ENCODE results near the gene PGLYRP3. TPM values are rescaled to one million over a fixed set of nuclear protein-coding genes. Genes with fewer than 3 reads are reported as not detected.

Gene PGLYRP3
- not detected in 2 replicates for total RNA-seq

GRCh38 chr1:153312570-153313186 lies at the start of gene PGLYRP3:
PGLYRP3 (minus strand) TSS chr1:153312952; CDS start chr1:153310665, 2,287 bp downstream.

GRCh38 chr1:153357853-153358690 lies 45.3 kb upstream of the PGLYRP3 start, which contains the start of gene S100A9:
S100A9 (plus strand) TSS chr1:153357854; CDS start chr1:153358284, 430 bp downstream.

GRCh38 chr1:153348511-153349362 lies 36.0 kb upstream of the PGLYRP3 start, which contains the start of gene PGLYRP4:
PGLYRP4 (minus strand) TSS chr1:153348841; CDS start chr1:153347932, 909 bp downstream.

GRCh38 chr1:153259387-153259786 lies 53.4 kb downstream of the PGLYRP3 start, which contains the start of gene LORICRIN:
LORICRIN (plus strand) TSS chr1:153259687; CDS start chr1:153260950, 1,263 bp downstream.

Other genes with a start within 250 kb of the PGLYRP3 start
- not detected in 2 replicates for gene SPRR2B, start 241.3 kb downstream of the PGLYRP3 start, total RNA-seq
- not detected in 2 replicates for gene SPRR2E, start 218.4 kb downstream of the PGLYRP3 start, total RNA-seq
- not detected in 2 replicates for gene SPRR2F, start 199.4 kb downstream of the PGLYRP3 start, total RNA-seq
- gene SPRR2G, start 162.1 kb downstream of the PGLYRP3 start, total RNA-seq, result not detected in 2 replicates
- gene LELP1, start 109.5 kb downstream of the PGLYRP3 start, total RNA-seq, result not detected in 2 replicates
- gene PRR9, start 95.4 kb downstream of the PGLYRP3 start, total RNA-seq, result not detected in 2 replicates
- not detected in 2 replicates for gene LORICRIN, start 53.3 kb downstream of the PGLYRP3 start, total RNA-seq
- gene PGLYRP4, start 35.9 kb upstream of the PGLYRP3 start, total RNA-seq, result not detected in 2 replicates
- gene S100A9, start 44.9 kb upstream of the PGLYRP3 start, total RNA-seq, result not detected in 2 replicates
- gene S100A12, start 62.7 kb upstream of the PGLYRP3 start, total RNA-seq, result not detected in 2 replicates
- gene S100A8, start 78.1 kb upstream of the PGLYRP3 start, total RNA-seq, result not detected in 2 replicates
- gene S100A7A, start 103.6 kb upstream of the PGLYRP3 start, total RNA-seq, result not detected in 2 replicates
- not detected in 2 replicates for gene S100A7, start 147.7 kb upstream of the PGLYRP3 start, total RNA-seq
- 1,090 and 1,431 TPM in 2 replicates for gene S100A6, start 223.0 kb upstream of the PGLYRP3 start, total RNA-seq
- gene S100A5, start 228.0 kb upstream of the PGLYRP3 start, total RNA-seq, result 1.4 TPM in 1 of 2 replicates, not detected in the other
- gene S100A4, start 232.9 kb upstream of the PGLYRP3 start, total RNA-seq, result 45.3 and 54.9 TPM in 2 replicates
- gene S100A3, start 236.3 kb upstream of the PGLYRP3 start, total RNA-seq, result 5.8 and 15.8 TPM in 2 replicates